ENCODE measurements around the gene CTDSPL.

- no peak for TF ChIP-seq CTCF (IDR thresholded peaks at IDR 0.05)
- TF ChIP-seq POLR2A (IDR thresholded peaks at IDR 0.05): no peak
Measured at GRCh38 chr3:38016410-38016809, 154.7 kb downstream of the CTDSPL start.

Measured in suprapubic skin (tissue), 3 donors.